Peyer's patch (tissue), 4 donors: ENCODE measurements around the gene USP32. TPM values are rescaled to one million over a fixed set of nuclear protein-coding genes. Genes with fewer than 3 reads are reported as not detected.

Experiments used
- DNase-seq, 3 donors: peaks; one replicate each; pipeline ENCODE4 v3.0.0-alpha.2; 2017 to 2019
- H3K27ac ChIP-seq, 4 donors: fragments of 200-600 bp; sonication (generic); one replicate each; pipeline ENCODE4 v1.5.1; 2016 to 2019
- H3K27me3 ChIP-seq, 2 donors: fragments of 200-600 bp; sonication (generic); one replicate each; pipeline ENCODE4 v1.5.1; 2019
- H3K36me3 ChIP-seq, 3 donors: fragments of 200-600 bp; sonication (generic); one replicate each; pipeline ENCODE4 v1.5.1; 2016 to 2019
- H3K4me1 ChIP-seq, 4 donors: fragments of 200-600 bp; sonication (generic); one replicate each; pipeline ENCODE4 v1.5.1; 2016 to 2019
- H3K4me3 ChIP-seq, 4 donors: fragments of 200-600 bp; sonication (generic); 1 replicate in 3 of 4; 2 replicates in 1 of 4; pipeline ENCODE4 v1.5.1; 2016 to 2019; ENCODE audit warnings: mild to moderate bottlenecking in 1 of 4
- H3K9me3 ChIP-seq, 4 donors: fragments of 200-600 bp; sonication (generic); one replicate each; pipeline ENCODE4 v1.5.1; 2016 to 2019; ENCODE audit warnings: mild to moderate bottlenecking in 1 of 4
- POLR2A ChIP-seq, 2 donors: fragments of 450-650 bp; IDR thresholded peaks; one replicate each; pipeline ENCODE4 v1.5.1; 2017; ENCODE audit warnings: antibody characterized with exemption in 2 of 2, mild to moderate bottlenecking in 2 of 2, moderate library complexity in 2 of 2
- total RNA-seq, 4 donors: library from RNA; depleted of rRNA; stranded (reverse); fragments of >200 nt; gene quantifications; one replicate each; pipeline ENCODE4 v1.1.0, GENCODE V29; 2016
- TF ChIP-seq, protein P1 (sequence below), 6 experiments: fragments of 450-650 bp in 4 of 6; fragments of 200-600 bp in 2 of 6; sonication (generic) in 1 of 6; IDR thresholded peaks; one replicate each; pipeline ENCODE4 v1.5.1; 2017 to 2019; ENCODE audit warnings: antibody characterized with exemption in 6 of 6, mild to moderate bottlenecking in 3 of 6, moderate library complexity in 1 of 6

The USP32 gene
- total RNA-seq, 4 donors from 2014 or later: 31.5 to 52.8 (median 48.6) TPM

DNA sequence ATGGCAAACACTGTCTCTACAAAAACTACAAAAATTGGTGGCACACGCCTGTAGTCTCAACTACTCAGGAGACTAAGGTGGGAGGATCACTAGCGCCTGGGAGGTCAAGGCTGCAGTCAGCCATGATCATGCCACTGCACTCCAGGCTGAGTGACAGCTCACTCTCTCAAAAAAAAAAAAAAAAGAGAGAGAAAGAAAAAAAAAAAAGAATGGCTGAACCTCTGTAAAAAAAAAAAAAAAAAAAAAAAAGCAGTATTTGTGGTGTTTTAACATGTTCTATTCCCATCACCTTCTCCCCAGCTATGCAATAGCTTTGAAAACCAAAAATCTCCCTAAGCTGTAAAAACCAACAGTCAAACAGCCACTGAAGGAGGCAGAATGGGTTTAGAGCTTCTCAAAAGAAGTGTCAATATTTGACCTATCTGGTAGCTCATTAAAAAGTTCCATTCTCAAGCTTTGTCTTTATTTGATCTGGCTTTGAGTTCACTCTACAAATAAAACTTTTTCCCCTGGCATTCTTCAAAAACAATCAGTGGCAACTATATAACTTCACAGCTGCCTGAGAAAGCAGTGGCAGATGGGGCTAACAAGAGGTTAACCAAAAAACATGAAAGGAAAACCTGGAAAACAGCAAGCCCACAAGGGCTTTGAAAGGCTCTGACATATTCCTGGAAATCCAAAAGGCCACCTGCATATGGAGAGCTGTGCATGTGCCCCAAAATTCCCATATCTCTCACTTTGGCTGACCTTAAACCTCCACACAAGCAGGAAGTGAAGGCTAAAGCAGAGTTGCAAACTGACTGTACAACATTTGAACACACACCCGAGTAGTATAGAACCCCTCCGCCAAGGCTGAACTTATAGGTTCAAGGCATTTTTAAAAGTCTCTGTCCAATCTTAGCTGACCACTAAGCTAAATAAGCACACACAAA lies 36.0 kb downstream of the USP32 start:
- Histone ChIP-seq H3K4me3 (no peak overlapping the region), H3K9me3 (no peaks in the 10 kb centered on the region), H3K27ac (no peak overlapping the region), H3K4me1 (peaks cover 0 to 3% (median 0%) of the 10 kb centered on the region in 4 donors), H3K36me3 (no peaks in the 10 kb centered on the region), H3K27me3 (no peaks in the 10 kb centered on the region)
- TF ChIP-seq POLR2A (IDR thresholded peaks at IDR 0.05): no peak
- TF ChIP-seq, protein P1, sequence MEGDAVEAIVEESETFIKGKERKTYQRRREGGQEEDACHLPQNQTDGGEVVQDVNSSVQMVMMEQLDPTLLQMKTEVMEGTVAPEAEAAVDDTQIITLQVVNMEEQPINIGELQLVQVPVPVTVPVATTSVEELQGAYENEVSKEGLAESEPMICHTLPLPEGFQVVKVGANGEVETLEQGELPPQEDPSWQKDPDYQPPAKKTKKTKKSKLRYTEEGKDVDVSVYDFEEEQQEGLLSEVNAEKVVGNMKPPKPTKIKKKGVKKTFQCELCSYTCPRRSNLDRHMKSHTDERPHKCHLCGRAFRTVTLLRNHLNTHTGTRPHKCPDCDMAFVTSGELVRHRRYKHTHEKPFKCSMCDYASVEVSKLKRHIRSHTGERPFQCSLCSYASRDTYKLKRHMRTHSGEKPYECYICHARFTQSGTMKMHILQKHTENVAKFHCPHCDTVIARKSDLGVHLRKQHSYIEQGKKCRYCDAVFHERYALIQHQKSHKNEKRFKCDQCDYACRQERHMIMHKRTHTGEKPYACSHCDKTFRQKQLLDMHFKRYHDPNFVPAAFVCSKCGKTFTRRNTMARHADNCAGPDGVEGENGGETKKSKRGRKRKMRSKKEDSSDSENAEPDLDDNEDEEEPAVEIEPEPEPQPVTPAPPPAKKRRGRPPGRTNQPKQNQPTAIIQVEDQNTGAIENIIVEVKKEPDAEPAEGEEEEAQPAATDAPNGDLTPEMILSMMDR (IDR thresholded peaks at IDR 0.05): no peak
- no peak for DNase-seq

DNA sequence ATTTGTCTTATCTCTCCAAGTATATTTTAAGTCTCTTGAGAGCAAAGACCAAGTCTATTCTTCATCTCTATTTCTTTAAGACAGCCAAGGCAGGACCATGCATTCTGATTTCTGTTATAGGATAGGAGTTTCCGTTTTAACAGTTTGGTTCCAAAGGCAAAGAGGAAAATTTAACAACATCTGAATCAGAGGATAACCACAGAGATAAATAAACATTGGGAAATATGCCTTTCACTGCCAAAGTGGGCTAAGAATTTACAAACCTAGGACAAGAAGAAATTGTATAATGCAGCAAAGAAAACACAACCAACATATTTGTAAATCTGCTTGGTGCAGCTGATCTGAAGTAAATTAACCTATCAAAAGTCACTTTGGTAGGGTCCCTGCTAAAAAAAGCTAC lies 37.7 kb downstream of the USP32 start:
- Histone ChIP-seq H3K36me3 (no peaks in the 10 kb centered on the region), H3K4me3 (no peak overlapping the region), H3K27ac (no peak overlapping the region), H3K4me1 (peaks cover 0 to 3% (median 0%) of the 10 kb centered on the region in 4 donors), H3K27me3 (no peaks in the 10 kb centered on the region), H3K9me3 (no peaks in the 10 kb centered on the region)
- no peak for DNase-seq
- TF ChIP-seq, protein P1 (IDR thresholded peaks at IDR 0.05): no peak

DNA sequence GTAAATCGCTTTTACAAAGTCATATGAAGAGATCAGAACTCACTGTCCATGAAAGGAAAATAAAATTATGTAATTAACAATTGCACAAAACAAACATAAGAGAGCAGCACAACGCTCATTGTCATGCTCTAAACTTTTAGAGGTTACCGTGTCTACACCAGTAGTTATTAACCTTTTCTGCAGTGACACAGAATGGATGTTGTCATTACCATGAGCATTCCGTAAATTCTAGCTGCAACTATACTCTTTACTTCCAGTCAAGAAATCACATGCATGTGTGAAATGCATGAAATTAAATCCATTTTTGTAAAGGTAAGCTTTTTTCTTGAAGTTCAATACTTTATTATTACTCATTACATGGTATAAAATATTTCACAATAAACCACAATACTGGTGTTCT lies 38.2 kb downstream of the USP32 start:
- no peak for DNase-seq
- H3K4me3 ChIP-seq: no peak overlapping the region
- H3K4me1 ChIP-seq: peaks cover 0 to 3% (median 0%) of the 10 kb centered on the region in 4 donors
- no peaks in the 10 kb centered on the region for H3K9me3 ChIP-seq
- no peaks in the 10 kb centered on the region for H3K27me3 ChIP-seq
- H3K36me3 ChIP-seq: no peaks in the 10 kb centered on the region
- no peak overlapping the region for H3K27ac ChIP-seq
- no peak for TF ChIP-seq POLR2A (IDR thresholded peaks at IDR 0.05)
- TF ChIP-seq, protein P1 (IDR thresholded peaks at IDR 0.05): no peak

DNA sequence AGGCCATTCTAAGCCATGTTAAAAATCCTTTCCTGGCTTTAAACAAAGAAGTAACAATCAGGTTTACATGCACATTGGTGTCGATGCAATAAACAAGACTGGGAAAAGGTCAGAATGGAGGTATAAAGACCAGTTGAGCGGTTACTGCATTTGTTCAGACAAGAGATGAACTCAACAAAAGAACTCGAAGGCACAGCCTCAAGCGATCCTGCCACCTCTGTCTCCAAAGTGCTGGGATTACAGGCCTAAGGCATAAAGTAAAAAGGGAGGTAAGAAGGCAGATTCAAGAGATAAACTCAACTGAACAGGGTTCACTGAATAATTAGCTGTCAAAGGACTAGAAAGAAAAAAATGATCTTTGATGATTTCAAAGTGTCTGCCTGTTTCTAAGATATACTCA lies 39.4 kb downstream of the USP32 start:
- no peak overlapping the region for H3K27ac ChIP-seq
- H3K4me1 ChIP-seq: no peaks in the 10 kb centered on the region
- no peaks in the 10 kb centered on the region for H3K9me3 ChIP-seq
- TF ChIP-seq, protein P1 (IDR thresholded peaks at IDR 0.05): no peak
- TF ChIP-seq POLR2A (IDR thresholded peaks at IDR 0.05): no peak
- no peaks in the 10 kb centered on the region for H3K36me3 ChIP-seq
- no peak for DNase-seq
- H3K4me3 ChIP-seq: no peak overlapping the region
- no peaks in the 10 kb centered on the region for H3K27me3 ChIP-seq

DNA sequence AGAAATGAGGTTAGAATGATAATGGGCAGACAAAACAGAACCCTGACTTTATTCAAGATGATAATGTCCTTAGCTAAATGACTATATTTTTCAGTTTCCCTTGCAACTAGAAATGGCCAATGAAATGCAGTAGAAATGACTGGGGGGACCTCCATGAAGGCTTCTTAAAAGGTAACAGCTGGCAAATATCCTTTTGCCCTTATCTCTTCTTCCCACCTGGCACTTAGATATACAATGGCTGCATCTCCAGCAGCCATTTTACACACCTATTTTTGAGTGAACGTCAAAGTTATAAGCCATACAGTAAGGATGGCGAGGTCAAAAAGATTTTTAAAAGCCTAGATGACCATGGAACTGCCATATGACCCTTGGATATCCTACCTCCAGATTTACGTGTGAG lies 39.9 kb downstream of the USP32 start:
- no peak overlapping the region for H3K27ac ChIP-seq

More for the DNA sequence above, 39.9 kb downstream of the USP32 start:
- no peak overlapping the region for H3K4me3 ChIP-seq
- TF ChIP-seq, protein P1 (IDR thresholded peaks at IDR 0.05): no peak
- no peak for TF ChIP-seq POLR2A (IDR thresholded peaks at IDR 0.05)
- H3K9me3 ChIP-seq: no peaks in the 10 kb centered on the region
- no peaks in the 10 kb centered on the region for H3K4me1 ChIP-seq
- no peak for DNase-seq
- no peaks in the 10 kb centered on the region for H3K27me3 ChIP-seq
- no peaks in the 10 kb centered on the region for H3K36me3 ChIP-seq
